HepG2 (cell line): Measurements from ENCODE around the gene KITLG. TPM values are rescaled to one million over a fixed set of nuclear protein-coding genes. Genes with fewer than 3 reads are reported as not detected.

Source experiments
- ATAC-seq: fragments of 200-7000 bp; cut with Tn5 transposase; 3 replicates; pipeline ENCODE4 v1.9.1; 2020; ENCODE audit warnings: mild to moderate bottlenecking, moderate library complexity
- BruUV-seq: library from RNA; stranded (reverse); fragments of 400-500 nt; replicated peaks from 2 replicates; lab custom pipeline; 2021; lab: Mats Ljungman, UMichigan
- CTCF ChIA-PET: fragments of 300-600 bp; formaldehyde crosslinking; extraction: SDS; loops from one replicate; lab custom pipeline; 2021; ENCODE audit warnings: low total read pairs, inconsistent platforms, low intra/inter-chr PET ratio; lab: Yijun Ruan, JAX
- POLR2A ChIA-PET: fragments of 350-600 bp; sonication (Branson Sonifier 250); formaldehyde crosslinking; loops from one replicate; lab custom pipeline; 2020; ENCODE audit warnings: antibody characterized with exemption, inconsistent platforms; lab: Yijun Ruan, JAX
- DNase-seq: peaks from one replicate; pipeline ENCODE4 v3.0.0-alpha.2; 2015; ENCODE audit warnings: low spot score
- FAIRE-seq: peaks from 3 replicates; lab custom pipeline; 2011; peaks lifted over from hg19 to GRCh38; lab: Jason Lieb, UNC
- H2AFZ ChIP-seq: one replicate; pipeline ENCODE4 v1.6.1; 2011; ENCODE audit warnings: low read length, inconsistent platforms
- H3K27ac ChIP-seq: fragments of 300-600 bp; 3 replicates; pipeline ENCODE4 v1.8.0; 2011; ENCODE audit warnings: mixed run types, mild to moderate bottlenecking, mixed read lengths, low read length, inconsistent platforms; ENCODE audit not compliant: insufficient read depth; ENCODE audit errors: extremely low read length
- H3K27me3 ChIP-seq, 2 experiments: fragments of 200-600 bp in 1 of 2; 2 replicates in 1 of 2; 3 replicates in 1 of 2; pipeline versions ENCODE4 v1.6.0 to v1.8.0; 2011; ENCODE audit warnings: low read length in 2 of 2, mild to moderate bottlenecking in 2 of 2, moderate library complexity in 2 of 2, inconsistent platforms in 1 of 2; ENCODE audit not compliant: insufficient read depth in 2 of 2, control insufficient read depth in 1 of 2
- H3K36me3 ChIP-seq, 2 experiments: fragments of 200-600 bp in 1 of 2; replicated peaks in 1 of 2; 2 replicates in 1 of 2; 3 replicates in 1 of 2; pipeline versions ENCODE4 v1.5.1 to v1.8.0; 2011; ENCODE audit warnings: low read length in 2 of 2, inconsistent platforms in 1 of 2; ENCODE audit not compliant: insufficient read depth in 2 of 2, control insufficient read depth in 1 of 2
- H3K4me1 ChIP-seq: 2 replicates; pipeline ENCODE4 v1.5.1; 2012; ENCODE audit warnings: low read length, inconsistent platforms; ENCODE audit not compliant: insufficient read depth
- H3K4me2 ChIP-seq: 2 replicates; pipeline ENCODE4 v1.6.0; 2011; ENCODE audit warnings: low read depth, low read length, inconsistent platforms
- H3K4me3 ChIP-seq, 3 experiments: fragments of 200-600 bp in 1 of 3; sonication (generic), shearing (Covaris generic) in 1 of 3; replicated peaks in 1 of 3; 2 replicates each; pipeline ENCODE4 v1.5.1; 2011 to 2016; ENCODE audit warnings: low read length in 3 of 3, inconsistent platforms in 2 of 3, low read depth in 2 of 3, mild to moderate bottlenecking in 2 of 3, control low read depth in 1 of 3, mixed read lengths in 1 of 3; ENCODE audit not compliant: insufficient read depth in 1 of 3
- H3K79me2 ChIP-seq: one replicate; pipeline ENCODE4 v1.6.1; 2011; ENCODE audit warnings: low read length, inconsistent platforms; ENCODE audit not compliant: insufficient read depth
- H3K9ac ChIP-seq: 2 replicates; pipeline ENCODE4 v1.6.0; 2011; ENCODE audit warnings: mild to moderate bottlenecking, low read depth, low read length, inconsistent platforms; ENCODE audit not compliant: insufficient read depth
- H3K9me3 ChIP-seq: 2 replicates; pipeline ENCODE4 v1.5.1; 2012; ENCODE audit warnings: mild to moderate bottlenecking, low read length
- H4K20me1 ChIP-seq: 2 replicates; pipeline ENCODE4 v1.6.0; 2011; ENCODE audit warnings: inconsistent platforms, mild to moderate bottlenecking, low read length, moderate library complexity; ENCODE audit not compliant: insufficient read depth
- CENPX ChIP-seq: sonication (generic); formaldehyde crosslinking; IDR thresholded peaks from 2 replicates; pipeline ENCODE4 v1.9.0; 2021; ENCODE audit warnings: mild to moderate bottlenecking, missing genetic modification reagents, moderate library complexity
- CHCHD3 ChIP-seq: sonication (generic); formaldehyde crosslinking; IDR thresholded peaks from 2 replicates; pipeline ENCODE4 v1.8.0; 2022; ENCODE audit warnings: mild to moderate bottlenecking, missing genetic modification reagents, moderate library complexity
- CREM ChIP-seq, 2 experiments: sonication (generic) in 1 of 2; formaldehyde crosslinking in 1 of 2; IDR thresholded peaks; 2 replicates each; pipeline versions ENCODE4 v1.4.0 to v1.6.1; 2016 to 2020; ENCODE audit warnings: antibody characterized with exemption in 1 of 2, mild to moderate bottlenecking in 1 of 2, missing genetic modification reagents in 1 of 2
- EP300 ChIP-seq, 3 experiments: sonication (generic) in 1 of 3; formaldehyde crosslinking in 1 of 3; IDR thresholded peaks; 2 replicates each; pipeline versions ENCODE4 v1.5.1 to v1.6.1; 2011 to 2020; ENCODE audit warnings: low read depth in 2 of 3, low read length in 2 of 3, borderline replicate concordance in 1 of 3, improper control_type of control experiment in 1 of 3, mild to moderate bottlenecking in 1 of 3, missing genetic modification reagents in 1 of 3, moderate library complexity in 1 of 3
- ETS1 ChIP-seq: sonication (generic); formaldehyde crosslinking; IDR thresholded peaks from 2 replicates; pipeline ENCODE4 v1.4.0; 2020; ENCODE audit warnings: missing genetic modification reagents
- GTF2F1 ChIP-seq: fragments of 150-350 bp; IDR thresholded peaks from 2 replicates; pipeline ENCODE4 v1.6.1; 2014; ENCODE audit warnings: low read length
- KDM4B ChIP-seq: sonication (generic); formaldehyde crosslinking; IDR thresholded peaks from 2 replicates; pipeline ENCODE4 v1.4.0; 2020; ENCODE audit warnings: missing genetic modification reagents
- MTF2 ChIP-seq: sonication (generic); formaldehyde crosslinking; IDR thresholded peaks from 2 replicates; pipeline ENCODE4 v1.5.0; 2020; ENCODE audit warnings: missing genetic modification reagents, borderline replicate concordance
- PHF5A ChIP-seq: IDR thresholded peaks from one replicate; pipeline ENCODE4 v1.6.1; 2018; ENCODE audit warnings: low read depth, missing genetic modification reagents; ENCODE audit not compliant: unreplicated experiment
- STAG1 ChIP-seq: sonication (generic); formaldehyde crosslinking; IDR thresholded peaks from 2 replicates; pipeline ENCODE4 v1.4.0; 2020; ENCODE audit warnings: missing genetic modification reagents
- THAP8 ChIP-seq: sonication (generic); formaldehyde crosslinking; IDR thresholded peaks from 2 replicates; pipeline ENCODE4 v1.5.1; 2020; ENCODE audit warnings: missing genetic modification reagents, mild to moderate bottlenecking, borderline replicate concordance
- ZGPAT ChIP-seq: IDR thresholded peaks from 2 replicates; pipeline ENCODE4 v1.6.1; 2016; ENCODE audit warnings: mild to moderate bottlenecking
- ZNF10 ChIP-seq: sonication (generic); formaldehyde crosslinking; IDR thresholded peaks from 2 replicates; pipeline ENCODE4 v1.4.0; 2020; ENCODE audit warnings: mild to moderate bottlenecking, low read depth, missing genetic modification reagents, borderline replicate concordance
- ZNF180 ChIP-seq: sonication (generic); formaldehyde crosslinking; IDR thresholded peaks from 2 replicates; pipeline ENCODE4 v1.4.0; 2020; ENCODE audit warnings: low read depth, missing genetic modification reagents, borderline replicate concordance
- ZNF550 ChIP-seq: sonication (generic); formaldehyde crosslinking; IDR thresholded peaks from 2 replicates; pipeline ENCODE4 v1.4.0; 2020; ENCODE audit warnings: mild to moderate bottlenecking, missing genetic modification reagents, borderline replicate concordance
- ZNF710 ChIP-seq: sonication (generic); formaldehyde crosslinking; IDR thresholded peaks from 2 replicates; pipeline ENCODE4 v1.5.0; 2020; ENCODE audit warnings: mild to moderate bottlenecking, missing genetic modification reagents, borderline replicate concordance
- ZNF749 ChIP-seq: sonication (generic); formaldehyde crosslinking; IDR thresholded peaks from 2 replicates; pipeline ENCODE4 v1.8.0; 2022; ENCODE audit warnings: mild to moderate bottlenecking, missing genetic modification reagents, moderate library complexity, borderline replicate concordance
- WGBS: methylation state at CpG from one replicate; pipeline ENCODE4 v1.1.6; 2017; ENCODE audit warnings: low lambda C conversion rate; 5-methylcytosine and 5-hydroxymethylcytosine counted together
- in situ Hi-C: cut with HindIII; loops from 2 replicates; pipeline ENCODE4 v1.10.0; 2017; ENCODE audit warnings: low pct_unique_long_range_greater_than_20kb; ENCODE audit not compliant: extremely low pct_ligation_motif_present
- intact Hi-C: fragments of 100-400 bp; cut with micrococcal nuclease; formaldehyde crosslinking; loops from one replicate; pipeline ENCODE4 v1.10.0; 2022; ENCODE audit not compliant: unreplicated experiment
- polyA plus RNA-seq, 8 experiments: library from polyadenylated mRNA; depleted of rRNA in 3 of 8; stranded (reverse) in 7 of 8; unstranded in 1 of 8; fragments of >200 nt; fragmentation: Illumina TruSeq in 4 of 8; extraction: Trizol in 4 of 8; gene quantifications; 2 replicates each; pipeline versions ENCODE4 v1.2.1 to v1.2.3, GENCODE V29; 2011 to 2016; ENCODE audit warnings: low read depth in 4 of 8, missing spikeins in 1 of 8, mixed read lengths in 1 of 8; ENCODE audit not compliant: insufficient read depth in 1 of 8
- total RNA-seq, 5 experiments: library from RNA; depleted of rRNA; stranded (reverse); fragments of >200 nt; fragmentation: Illumina TruSeq; extraction: Trizol; gene quantifications; 2 replicates each; pipeline ENCODE4 v1.2.3, GENCODE V29; 2016; ENCODE audit warnings: low read depth in 1 of 5

KITLG gene
- total and polyA plus RNA-seq, 2 of the 13 experiments (the other 11 are each of a cell fraction or from before 2014, with no cell fraction given): 0.66 to 4.3 TPM

- 0 out of 5 replicates have a peak, but pooled peaks cover 0 to 3% of the 10 kb centered on the region in 2 experiments for H3K36me3 ChIP-seq
- 50% methylated on average over 1 of the region's 1 CpG for WGBS
- no peak overlapping the region for H2AFZ ChIP-seq
- FAIRE-seq (no peak), ATAC-seq (no peak), DNase-seq (no peak)
- H3K79me2 ChIP-seq: no peaks in the 10 kb centered on the region
- no peak overlapping the region for H3K9ac ChIP-seq
- no peak overlapping the region for H3K4me2 ChIP-seq
- in situ Hi-C loops: no loop called here
- H4K20me1 ChIP-seq: no peaks in the 10 kb centered on the region
- CTCF ChIA-PET: no interaction called here
- intact Hi-C loops: no loop called here
- H3K4me3 ChIP-seq: no peak overlapping the region
- POLR2A ChIA-PET: no interaction called here
- no TSS peak for BruUV-seq
- H3K4me1 ChIP-seq: no peaks in the 10 kb centered on the region
- H3K9me3 ChIP-seq: no peaks in the 10 kb centered on the region
- H3K27me3 ChIP-seq: no peaks in the 10 kb centered on the region
- TF ChIP-seq PHF5A (CRISPR knock-in tag) (no peak), ZNF710 (CRISPR knock-in tag) (no peak), ETS1 (no peak), ZNF749 (CRISPR knock-in tag) (no peak), CREM (IDR thresholded peaks at IDR 0.05) (no peak), CREM (CRISPR knock-in tag; IDR thresholded peaks at IDR 0.05) (no peak), KDM4B (no peak), GTF2F1 (no peak), ZNF10 (CRISPR knock-in tag) (no peak), MTF2 (CRISPR knock-in tag) (no peak), ZGPAT (CRISPR knock-in tag) (no peak), CHCHD3 (CRISPR knock-in tag) (no peak), CENPX (no peak), ZNF180 (CRISPR knock-in tag) (no peak), STAG1 (no peak), EP300 (IDR thresholded peaks at IDR 0.05; ENCODE audit: low read depth in 2 of 2, low read length in 2 of 2) (no peak), EP300 (CRISPR knock-in tag; IDR thresholded peaks at IDR 0.05; ENCODE audit: borderline replicate concordance) (no peak), THAP8 (CRISPR knock-in tag) (no peak), ZNF550 (no peak)
- no peak overlapping the region for H3K27ac ChIP-seq
Measured at GRCh38 chr12:88507270-88507669, 73.0 kb downstream of the KITLG start.
